ENCODE measurements around the gene CTNNA3. TPM values are rescaled to one million over a fixed set of nuclear protein-coding genes. Genes with fewer than 3 reads are reported as not detected.

CTNNA3 gene
- total RNA-seq, 1 experiment from 2014 or later = 0.85 TPM

- Histone ChIP-seq H3K27me3 (ENCODE audit: control insufficient read depth, insufficient read depth, low read length) (no peaks in the 10 kb centered on the region), H3K36me3 (ENCODE audit: control insufficient read depth, insufficient read depth, low read length) (no peaks in the 10 kb centered on the region), H3K4me3 (ENCODE audit: low read depth in 2 of 2, low read length in 2 of 2) (no peak overlapping the region), H3K4me1 (ENCODE audit: control insufficient read depth, insufficient read depth, low read length) (no peaks in the 10 kb centered on the region), H3K27ac (ENCODE audit: low read length) (no peak overlapping the region), H3K9me3 (ENCODE audit: control insufficient read depth, insufficient read depth, low read depth, low read length) (no peaks in the 10 kb centered on the region)
- DNase-seq (ENCODE audit: low read depth, low spot score) (peak; percentile 15), ATAC-seq (no peak)
- BruUV-seq (replicated peaks) = no TSS peak
- no peak for TF ChIP-seq REST (IDR thresholded peaks at IDR 0.05; ENCODE audit: insufficient read depth in 1 of 2, low read depth in 2 of 2, low read length in 1 of 2)
- TF ChIP-seq SIN3A (IDR thresholded peaks at IDR 0.05; ENCODE audit: borderline replicate concordance, insufficient read depth, low read depth, low read length) = no peak
- no peak for TF ChIP-seq TCF7L2 (IDR thresholded peaks at IDR 0.05; ENCODE audit: low read depth, low read length)
- no peak for TF ChIP-seq CTCF (IDR thresholded peaks at IDR 0.05)
- TF ChIP-seq POLR2AphosphoS5 (IDR thresholded peaks at IDR 0.05; ENCODE audit: low read depth, low read length) = no peak
- intact Hi-C loops (cut with micrococcal nuclease; ENCODE audit: unreplicated experiment) (no loop called here), in situ Hi-C loops (cut with HindIII; ENCODE audit: low pct_unique_long_range_greater_than_20kb, low sequenced_read_pairs) (no loop called here)
- CTCF ChIA-PET = no interaction called here
- POLR2A ChIA-PET = no interaction called here
These were observed 1745.9 kb downstream of the CTNNA3 start for GRCh38 chr10:65950075-65950474.

- Histone ChIP-seq H3K27me3 (ENCODE audit: control insufficient read depth, insufficient read depth, low read length) (no peaks in the 10 kb centered on the region), H3K4me3 (ENCODE audit: low read depth in 2 of 2, low read length in 2 of 2) (no peak overlapping the region), H3K36me3 (ENCODE audit: control insufficient read depth, insufficient read depth, low read length) (no peaks in the 10 kb centered on the region), H3K9me3 (ENCODE audit: control insufficient read depth, insufficient read depth, low read depth, low read length) (no peaks in the 10 kb centered on the region), H3K27ac (ENCODE audit: low read length) (no peak overlapping the region), H3K4me1 (ENCODE audit: control insufficient read depth, insufficient read depth, low read length) (no peaks in the 10 kb centered on the region)
- ChIA-PET POLR2A (no interaction called here), CTCF (no interaction called here)
- ATAC-seq (no peak), DNase-seq (ENCODE audit: low read depth, low spot score) (no peak)
- TF ChIP-seq CTCF (IDR thresholded peaks at IDR 0.05) = no peak
- TF ChIP-seq SIN3A (IDR thresholded peaks at IDR 0.05; ENCODE audit: borderline replicate concordance, insufficient read depth, low read depth, low read length) = no peak
- TF ChIP-seq REST (IDR thresholded peaks at IDR 0.05; ENCODE audit: insufficient read depth in 1 of 2, low read depth in 2 of 2, low read length in 1 of 2) = no peak
- in situ Hi-C loops (cut with HindIII; ENCODE audit: low pct_unique_long_range_greater_than_20kb, low sequenced_read_pairs) (no loop called here), intact Hi-C loops (cut with micrococcal nuclease; ENCODE audit: unreplicated experiment) (no loop called here)
- no TSS peak for BruUV-seq (replicated peaks)
These were observed 1746.5 kb downstream of the CTNNA3 start for GRCh38 chr10:65949526-65949925.
